HepG2 (cell line): Measurements from ENCODE around the gene DRC3. TPM values are rescaled to one million over a fixed set of nuclear protein-coding genes. Genes with fewer than 3 reads are reported as not detected.

Source experiments
- ARNT ChIP-seq: fragments of 450-650 bp; IDR thresholded peaks from 2 replicates; pipeline ENCODE4 v1.6.1; 2017
- ATM ChIP-seq: fragments of 450-650 bp; IDR thresholded peaks from 2 replicates; pipeline ENCODE4 v1.7.1; 2017; ENCODE audit warnings: mild to moderate bottlenecking, borderline replicate concordance
- BATF2 ChIP-seq: sonication (generic); formaldehyde crosslinking; IDR thresholded peaks from 2 replicates; pipeline ENCODE4 v1.8.0; 2022; ENCODE audit warnings: mild to moderate bottlenecking, missing genetic modification reagents, moderate library complexity
- DNMT1 ChIP-seq: sonication (generic); formaldehyde crosslinking; IDR thresholded peaks from 2 replicates; pipeline ENCODE4 v1.5.1; 2020; ENCODE audit warnings: mild to moderate bottlenecking, missing genetic modification reagents
- DNMT3B ChIP-seq: conservative IDR thresholded peaks from 2 replicates; pipeline ENCODE4 v1.6.1; 2016; ENCODE audit warnings: missing biosample characterization, control low read depth
- DR1 ChIP-seq: sonication (generic); formaldehyde crosslinking; IDR thresholded peaks from 2 replicates; pipeline ENCODE4 v1.8.0; 2021; ENCODE audit warnings: mild to moderate bottlenecking, missing genetic modification reagents, inconsistent platforms
- FOXC1 ChIP-seq: sonication (generic); formaldehyde crosslinking; IDR thresholded peaks from 2 replicates; pipeline ENCODE4 v1.8.0; 2022; ENCODE audit warnings: mild to moderate bottlenecking, missing genetic modification reagents, borderline replicate concordance
- GLI4 ChIP-seq: sonication (generic); formaldehyde crosslinking; IDR thresholded peaks from 2 replicates; pipeline ENCODE4 v1.5.1; 2020; ENCODE audit warnings: missing genetic modification reagents, mild to moderate bottlenecking, moderate library complexity, borderline replicate concordance
- GLMP ChIP-seq: sonication (generic); formaldehyde crosslinking; IDR thresholded peaks from 2 replicates; pipeline ENCODE4 v1.9.0; 2021; ENCODE audit warnings: missing genetic modification reagents, mild to moderate bottlenecking, borderline replicate concordance
- HNRNPH1 ChIP-seq: fragments of 200-400 bp; formaldehyde crosslinking; optimal IDR thresholded peaks from 2 replicates; pipeline ENCODE3; 2017; ENCODE audit warnings: mild to moderate bottlenecking, low read depth, low read length
- HNRNPK ChIP-seq: fragments of 200-400 bp; formaldehyde crosslinking; IDR thresholded peaks from 2 replicates; pipeline ENCODE4 v1.6.1; 2018; ENCODE audit warnings: low read length, low read depth, moderate library complexity, mild to moderate bottlenecking; ENCODE audit not compliant: poor library complexity, severe bottlenecking
- JUNB ChIP-seq: sonication (generic); formaldehyde crosslinking; IDR thresholded peaks from 2 replicates; pipeline ENCODE4 v1.8.0; 2022; ENCODE audit warnings: missing genetic modification reagents, mild to moderate bottlenecking, borderline replicate concordance
- KAT7 ChIP-seq: IDR thresholded peaks from 2 replicates; pipeline ENCODE4 v1.6.1; 2018; ENCODE audit warnings: borderline replicate concordance, missing compliant biosample characterization
- MAF1 ChIP-seq: sonication (generic); formaldehyde crosslinking; IDR thresholded peaks from 2 replicates; pipeline ENCODE4 v1.5.0; 2020; ENCODE audit warnings: missing genetic modification reagents, borderline replicate concordance
- MTA3 ChIP-seq: sonication (generic); formaldehyde crosslinking; IDR thresholded peaks from 2 replicates; pipeline ENCODE4 v1.4.0; 2020; ENCODE audit warnings: missing genetic modification reagents
- NFKB2 ChIP-seq: sonication (generic); formaldehyde crosslinking; IDR thresholded peaks from 2 replicates; pipeline ENCODE4 v1.4.0; 2020; ENCODE audit warnings: missing genetic modification reagents, borderline replicate concordance
- PLRG1 ChIP-seq: fragments of 450-650 bp; conservative IDR thresholded peaks from 2 replicates; pipeline ENCODE4 v1.6.1; 2016
- PTBP1 ChIP-seq: fragments of 200-400 bp; formaldehyde crosslinking; IDR thresholded peaks from 2 replicates; pipeline ENCODE4 v1.6.1; 2018; ENCODE audit warnings: low read length, low read depth; ENCODE audit not compliant: poor library complexity, severe bottlenecking
- REL ChIP-seq: sonication (generic); formaldehyde crosslinking; conservative IDR thresholded peaks from 2 replicates; pipeline ENCODE4 v1.8.0; 2022; ENCODE audit warnings: mild to moderate bottlenecking, missing genetic modification reagents, moderate library complexity
- RFXANK ChIP-seq: IDR thresholded peaks from 2 replicates; pipeline ENCODE4 v1.6.1; 2016
- SAFB2 ChIP-seq: sonication (generic); formaldehyde crosslinking; IDR thresholded peaks from 2 replicates; pipeline ENCODE4 v1.5.1; 2020; ENCODE audit warnings: missing genetic modification reagents, low read depth, mild to moderate bottlenecking, borderline replicate concordance
- SMARCE1 ChIP-seq: fragments of 450-650 bp; IDR thresholded peaks from 2 replicates; pipeline ENCODE4 v1.6.1; 2017; ENCODE audit warnings: borderline replicate concordance
- ZBTB33 ChIP-seq: sonication (generic); formaldehyde crosslinking; IDR thresholded peaks from 2 replicates; pipeline ENCODE4 v1.4.0; 2020; ENCODE audit warnings: missing genetic modification reagents
- ZNF232 ChIP-seq: sonication (generic); formaldehyde crosslinking; IDR thresholded peaks from 2 replicates; pipeline ENCODE4 v1.4.0; 2020; ENCODE audit warnings: missing genetic modification reagents, borderline replicate concordance
- ZNF296 ChIP-seq: sonication (generic); formaldehyde crosslinking; conservative IDR thresholded peaks from 2 replicates; pipeline ENCODE4 v1.5.0; 2020; ENCODE audit warnings: mild to moderate bottlenecking, missing genetic modification reagents
- ZNF569 ChIP-seq: sonication (generic); formaldehyde crosslinking; IDR thresholded peaks from 2 replicates; pipeline ENCODE4 v1.5.0; 2020; ENCODE audit warnings: mild to moderate bottlenecking, missing genetic modification reagents, moderate library complexity, borderline replicate concordance
- ZNF775 ChIP-seq: sonication (generic); formaldehyde crosslinking; IDR thresholded peaks from 2 replicates; pipeline ENCODE4 v1.4.0; 2020; ENCODE audit warnings: missing genetic modification reagents, mild to moderate bottlenecking, moderate library complexity, borderline replicate concordance
- ZNF790 ChIP-seq: sonication (generic); formaldehyde crosslinking; IDR thresholded peaks from 2 replicates; pipeline ENCODE4 v1.8.0; 2022; ENCODE audit warnings: missing genetic modification reagents, mild to moderate bottlenecking, borderline replicate concordance
- ZSCAN29 ChIP-seq: sonication (generic); formaldehyde crosslinking; conservative IDR thresholded peaks from 2 replicates; pipeline ENCODE4 v1.4.0; 2020; ENCODE audit warnings: mild to moderate bottlenecking, missing genetic modification reagents
- polyA plus RNA-seq, 8 experiments: library from polyadenylated mRNA; depleted of rRNA in 3 of 8; stranded (reverse) in 7 of 8; unstranded in 1 of 8; fragments of >200 nt; fragmentation: Illumina TruSeq in 4 of 8; extraction: Trizol in 4 of 8; gene quantifications; 2 replicates each; pipeline versions ENCODE4 v1.2.1 to v1.2.3, GENCODE V29; 2011 to 2016; ENCODE audit warnings: low read depth in 4 of 8, missing spikeins in 1 of 8, mixed read lengths in 1 of 8; ENCODE audit not compliant: insufficient read depth in 1 of 8
- total RNA-seq, 5 experiments: library from RNA; depleted of rRNA; stranded (reverse); fragments of >200 nt; fragmentation: Illumina TruSeq; extraction: Trizol; gene quantifications; 2 replicates each; pipeline ENCODE4 v1.2.3, GENCODE V29; 2016; ENCODE audit warnings: low read depth in 1 of 5

Gene DRC3
- total and polyA plus RNA-seq, 2 of the 13 experiments (the other 11 are each of a cell fraction or from before 2014, with no cell fraction given), result 0.53 to 0.87 TPM

GRCh38 chr17:18039535-18040260 is 67.0 kb downstream of the DRC3 start (continued):
- TF ChIP-seq MAF1 (CRISPR knock-in tag), result no peak
- no peak for TF ChIP-seq ZNF296
- TF ChIP-seq ZSCAN29, result no peak
- TF ChIP-seq RFXANK, result no peak
- peak; percentile 79; the same call in 1 of the 2 replicates for TF ChIP-seq GLI4
- no peak; the same call in 1 of the 2 replicates for TF ChIP-seq KAT7 (CRISPR knock-in tag)
- TF ChIP-seq NFKB2 (CRISPR knock-in tag), result no peak
- no peak for TF ChIP-seq GLMP (CRISPR knock-in tag)
- TF ChIP-seq ARNT, result no peak
- TF ChIP-seq ZNF232 (CRISPR knock-in tag), result 0 out of 2 replicates have a peak, but pooled peaks have one; percentile 37
- no peak for TF ChIP-seq DNMT3B (CRISPR knock-in tag)
- no peak for TF ChIP-seq ZNF569 (CRISPR knock-in tag)
- no peak for TF ChIP-seq ZNF790 (CRISPR knock-in tag)
- TF ChIP-seq HNRNPK, result no peak
- TF ChIP-seq DR1 (CRISPR knock-in tag), result no peak
- TF ChIP-seq PTBP1, result no peak
- TF ChIP-seq DNMT1 (CRISPR knock-in tag), result 0 out of 2 replicates have a peak, but pooled peaks have one; percentile 39
- TF ChIP-seq SMARCE1, result no peak
- no peak for TF ChIP-seq ZBTB33 (CRISPR knock-in tag)
- no peak for TF ChIP-seq ZNF775 (CRISPR knock-in tag)
- no peak for TF ChIP-seq SAFB2 (CRISPR knock-in tag)
- TF ChIP-seq MTA3 (CRISPR knock-in tag), result no peak
- no peak for TF ChIP-seq REL
- no peak for TF ChIP-seq ATM
- TF ChIP-seq JUNB (CRISPR knock-in tag), result no peak
- TF ChIP-seq BATF2, result 0 out of 2 replicates have a peak, but pooled peaks have one; percentile 17
- TF ChIP-seq PLRG1, result no peak
- TF ChIP-seq FOXC1 (CRISPR knock-in tag), result no peak
- no peak for TF ChIP-seq HNRNPH1
